WTC11 (cell line): ENCODE data around the gene CLRN3. TPM values are rescaled to one million over a fixed set of nuclear protein-coding genes. Genes with fewer than 3 reads are reported as not detected.
A peak's percentile ranks its signal among the peaks of the same experiment; 100 is the strongest.

Source experiments
- ATAC-seq: fragments of 200-7000 bp; cut with Tn5 transposase; 2 replicates; pipeline ENCODE4 v1.10.0; 2021; ENCODE audit warnings: mild to moderate bottlenecking, moderate library complexity
- CTCF ChIA-PET: fragments of 300-600 bp; sonication (Branson Sonifier 250); formaldehyde crosslinking; loops from one replicate; lab custom pipeline; 2021; ENCODE audit warnings: antibody characterized with exemption; lab: Charles Lee
- POLR2A ChIA-PET: fragments of 350-600 bp; sonication (Branson Sonifier 250); formaldehyde crosslinking; loops from one replicate; lab custom pipeline; 2021; ENCODE audit warnings: antibody characterized with exemption; lab: Charles Lee
- DNase-seq: peaks from one replicate; pipeline ENCODE4 v3.0.0; 2021; ENCODE audit warnings: low spot score
- H3K27ac Mint-ChIP-seq: 2 replicates; pipeline ENCODE4 v1.8.0; 2021; ENCODE audit warnings: mixed read lengths
- H3K27me3 Mint-ChIP-seq: 2 replicates; pipeline ENCODE4 v1.8.0; 2021; ENCODE audit warnings: low read depth, mild to moderate bottlenecking, moderate library complexity, mixed read lengths
- H3K36me3 Mint-ChIP-seq: 2 replicates; pipeline ENCODE4 v1.8.0; 2021; ENCODE audit warnings: mixed read lengths
- H3K4me1 Mint-ChIP-seq: 2 replicates; pipeline ENCODE4 v1.8.0; 2022; ENCODE audit warnings: mixed read lengths
- H3K4me3 Mint-ChIP-seq: 2 replicates; pipeline ENCODE4 v1.8.0; 2021; ENCODE audit warnings: mild to moderate bottlenecking, moderate library complexity, mixed read lengths
- H3K9me3 Mint-ChIP-seq: 2 replicates; pipeline ENCODE4 v1.8.0; 2021; ENCODE audit warnings: mixed read lengths
- EMX1 ChIP-seq: fragments of 250-450 bp; sonication (Bioruptor Pico); IDR thresholded peaks from 2 replicates; pipeline ENCODE4 v1.8.0; 2021; ENCODE audit warnings: mild to moderate bottlenecking
- ESRRA ChIP-seq: sonication (generic); formaldehyde crosslinking; IDR thresholded peaks from 2 replicates; pipeline ENCODE4 v1.8.1; 2022; ENCODE audit warnings: mild to moderate bottlenecking, missing genetic modification reagents, borderline replicate concordance
- FOXK1 ChIP-seq: sonication (generic); formaldehyde crosslinking; IDR thresholded peaks from 2 replicates; pipeline ENCODE4 v1.8.0; 2022; ENCODE audit warnings: mild to moderate bottlenecking, moderate library complexity, missing genetic modification reagents
- GTF2I ChIP-seq: fragments of 250-450 bp; sonication (Bioruptor Pico); conservative IDR thresholded peaks from 2 replicates; pipeline ENCODE4 v1.4.0; 2021; ENCODE audit warnings: mild to moderate bottlenecking
- KAT7 ChIP-seq: sonication (generic); formaldehyde crosslinking; IDR thresholded peaks from 2 replicates; pipeline ENCODE4 v1.8.1; 2023; ENCODE audit warnings: missing genetic modification reagents, mild to moderate bottlenecking, borderline replicate concordance
- NFATC4 ChIP-seq: fragments of 250-450 bp; sonication (Bioruptor Pico); IDR thresholded peaks from 2 replicates; pipeline ENCODE4 v1.9.0; 2021; ENCODE audit warnings: mild to moderate bottlenecking
- NFYB ChIP-seq: sonication (generic); formaldehyde crosslinking; conservative IDR thresholded peaks from 2 replicates; pipeline ENCODE4 v1.8.0; 2022; ENCODE audit warnings: low read depth, missing genetic modification reagents
- NR2C2 ChIP-seq: sonication (generic); formaldehyde crosslinking; IDR thresholded peaks from 2 replicates; pipeline ENCODE4 v1.8.0; 2022; ENCODE audit warnings: mild to moderate bottlenecking, missing genetic modification reagents
- OVOL2 ChIP-seq: fragments of 250-450 bp; sonication (Bioruptor Pico); IDR thresholded peaks from 2 replicates; pipeline ENCODE4 v1.9.0; 2021; ENCODE audit warnings: mild to moderate bottlenecking, borderline replicate concordance
- RORB ChIP-seq: fragments of 250-450 bp; sonication (Bioruptor Pico); IDR thresholded peaks from 2 replicates; pipeline ENCODE4 v1.9.0; 2021; ENCODE audit warnings: mild to moderate bottlenecking
- TP53 ChIP-seq: sonication (generic); formaldehyde crosslinking; IDR thresholded peaks from 2 replicates; pipeline ENCODE4 v1.8.1; 2023; ENCODE audit warnings: mild to moderate bottlenecking, missing genetic modification reagents
- ZNF138 ChIP-seq: sonication (generic); formaldehyde crosslinking; conservative IDR thresholded peaks from 2 replicates; pipeline ENCODE4 v1.8.1; 2022; ENCODE audit warnings: mild to moderate bottlenecking, moderate library complexity, missing genetic modification reagents
- ZNF232 ChIP-seq: sonication (generic); formaldehyde crosslinking; IDR thresholded peaks from 2 replicates; pipeline ENCODE4 v1.8.0; 2022; ENCODE audit warnings: mild to moderate bottlenecking, missing genetic modification reagents
- total RNA-seq: library from RNA; stranded (reverse); gene quantifications from 3 replicates; pipeline ENCODE4 v1.2.3, GENCODE V29; 2021
- TF ChIP-seq, protein P1 (sequence below): sonication (generic); formaldehyde crosslinking; conservative IDR thresholded peaks from 2 replicates; pipeline ENCODE4 v1.8.1; 2022; ENCODE audit warnings: mild to moderate bottlenecking, missing genetic modification reagents
- TF ChIP-seq, protein P2 (sequence below): sonication (generic); formaldehyde crosslinking; IDR thresholded peaks from 2 replicates; pipeline ENCODE4 v1.8.1; 2022; ENCODE audit warnings: mild to moderate bottlenecking, missing genetic modification reagents, moderate library complexity, borderline replicate concordance
- TF ChIP-seq, protein P3 (sequence below): fragments of 250-450 bp; sonication (Bioruptor Pico); IDR thresholded peaks from 2 replicates; pipeline ENCODE4 v1.8.0; 2021; ENCODE audit warnings: mild to moderate bottlenecking
- TF ChIP-seq, protein P4 (sequence below): sonication (generic); formaldehyde crosslinking; IDR thresholded peaks from 2 replicates; pipeline ENCODE4 v1.8.1; 2022; ENCODE audit warnings: low read depth, missing genetic modification reagents, borderline replicate concordance
- TF ChIP-seq, protein P5 (sequence below): sonication (generic); formaldehyde crosslinking; IDR thresholded peaks from 2 replicates; pipeline ENCODE4 v1.8.1; 2023; ENCODE audit warnings: mild to moderate bottlenecking, missing genetic modification reagents, moderate library complexity

Gene CLRN3
- total RNA-seq, 1 experiment from 2014 or later: not detected

DNA sequence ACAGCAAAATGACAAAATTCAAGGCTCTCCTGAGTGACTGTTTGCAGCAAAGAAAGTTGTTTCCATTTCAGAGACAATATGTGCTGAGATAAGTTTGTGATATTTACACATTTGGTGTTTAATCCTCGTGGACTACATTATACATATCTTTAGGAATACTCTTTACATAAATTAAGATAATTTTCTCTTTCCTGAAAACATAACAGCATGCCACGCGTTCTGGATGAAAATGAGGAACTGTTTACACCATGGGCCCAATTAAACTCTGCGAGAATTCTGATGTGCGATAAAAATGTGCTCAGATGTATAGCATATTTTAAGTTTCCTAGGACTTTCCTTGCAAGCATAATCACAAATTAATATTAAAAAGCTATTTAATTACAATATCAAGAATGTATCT lies 40.5 kb upstream of the CLRN3 start (continued):
- TF ChIP-seq, protein P1, sequence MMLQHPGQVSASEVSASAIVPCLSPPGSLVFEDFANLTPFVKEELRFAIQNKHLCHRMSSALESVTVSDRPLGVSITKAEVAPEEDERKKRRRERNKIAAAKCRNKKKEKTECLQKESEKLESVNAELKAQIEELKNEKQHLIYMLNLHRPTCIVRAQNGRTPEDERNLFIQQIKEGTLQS (CRISPR knock-in tag): no peak
- no peak for TF ChIP-seq NR2C2 (CRISPR knock-in tag)
- no peak for TF ChIP-seq EMX1

DNA sequence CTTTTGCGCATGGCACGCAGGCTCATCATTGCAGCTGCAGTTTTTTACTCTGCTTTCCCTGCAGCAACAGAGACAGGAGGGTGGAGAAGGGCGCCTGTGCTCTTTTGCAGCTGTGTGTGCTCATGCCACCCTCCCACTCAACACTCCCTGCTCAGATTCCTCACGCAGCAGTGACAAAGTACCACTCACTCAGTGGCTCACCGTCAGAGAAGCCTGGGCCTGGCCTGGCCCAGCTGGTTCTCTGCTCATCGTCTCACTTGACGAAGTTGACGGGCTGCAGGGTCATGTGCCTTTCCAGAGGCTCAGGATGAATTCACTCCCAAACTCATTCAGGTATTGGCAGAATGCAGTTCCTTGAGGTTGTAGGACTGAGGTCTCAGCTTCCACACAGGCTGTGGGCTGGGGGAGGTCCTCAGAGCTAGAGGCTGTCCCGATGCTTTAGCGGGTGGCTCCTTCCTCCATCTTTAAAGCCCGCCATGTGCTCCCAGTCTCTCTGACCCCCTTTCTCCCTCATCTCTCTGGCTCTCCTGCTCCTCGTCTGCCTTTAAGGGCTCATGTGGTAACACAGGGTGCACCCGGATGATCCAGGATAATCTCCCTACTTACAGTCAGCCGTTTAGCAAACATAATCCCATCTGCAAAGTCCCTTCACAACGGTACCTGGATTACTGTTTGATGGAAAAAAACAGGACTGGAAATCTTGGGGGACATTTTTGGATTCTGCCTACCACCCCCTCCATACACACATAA lies 40.0 kb upstream of the CLRN3 start:
- DNase-seq (no peak), ATAC-seq (no peak)
- H3K4me3 Mint-ChIP-seq: no peak overlapping the region
- H3K36me3 Mint-ChIP-seq: no peaks in the 10 kb centered on the region
- no peak for TF ChIP-seq NFATC4 (CRISPR knock-in tag)
- no peak for TF ChIP-seq TP53 (CRISPR knock-in tag)
- no peak for TF ChIP-seq NFYB
- TF ChIP-seq KAT7: no peak
- TF ChIP-seq, protein P2, sequence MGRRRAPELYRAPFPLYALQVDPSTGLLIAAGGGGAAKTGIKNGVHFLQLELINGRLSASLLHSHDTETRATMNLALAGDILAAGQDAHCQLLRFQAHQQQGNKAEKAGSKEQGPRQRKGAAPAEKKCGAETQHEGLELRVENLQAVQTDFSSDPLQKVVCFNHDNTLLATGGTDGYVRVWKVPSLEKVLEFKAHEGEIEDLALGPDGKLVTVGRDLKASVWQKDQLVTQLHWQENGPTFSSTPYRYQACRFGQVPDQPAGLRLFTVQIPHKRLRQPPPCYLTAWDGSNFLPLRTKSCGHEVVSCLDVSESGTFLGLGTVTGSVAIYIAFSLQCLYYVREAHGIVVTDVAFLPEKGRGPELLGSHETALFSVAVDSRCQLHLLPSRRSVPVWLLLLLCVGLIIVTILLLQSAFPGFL: no peak
- no peak for TF ChIP-seq FOXK1
- TF ChIP-seq ESRRA (CRISPR knock-in tag): no peak
- TF ChIP-seq, protein P3, sequence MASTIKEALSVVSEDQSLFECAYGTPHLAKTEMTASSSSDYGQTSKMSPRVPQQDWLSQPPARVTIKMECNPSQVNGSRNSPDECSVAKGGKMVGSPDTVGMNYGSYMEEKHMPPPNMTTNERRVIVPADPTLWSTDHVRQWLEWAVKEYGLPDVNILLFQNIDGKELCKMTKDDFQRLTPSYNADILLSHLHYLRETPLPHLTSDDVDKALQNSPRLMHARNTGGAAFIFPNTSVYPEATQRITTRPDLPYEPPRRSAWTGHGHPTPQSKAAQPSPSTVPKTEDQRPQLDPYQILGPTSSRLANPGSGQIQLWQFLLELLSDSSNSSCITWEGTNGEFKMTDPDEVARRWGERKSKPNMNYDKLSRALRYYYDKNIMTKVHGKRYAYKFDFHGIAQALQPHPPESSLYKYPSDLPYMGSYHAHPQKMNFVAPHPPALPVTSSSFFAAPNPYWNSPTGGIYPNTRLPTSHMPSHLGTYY (CRISPR knock-in tag): no peak
- no peak for TF ChIP-seq GTF2I
- H3K9me3 Mint-ChIP-seq: peaks cover 3% of the 10 kb centered on the region; the same call in 1 of the 2 replicates
- H3K4me1 Mint-ChIP-seq: peaks cover 19% of the 10 kb centered on the region
- H3K27ac Mint-ChIP-seq: no peak overlapping the region
- ChIA-PET CTCF (no interaction called here), POLR2A (no interaction called here)
- H3K27me3 Mint-ChIP-seq: no peaks in the 10 kb centered on the region

DNA sequence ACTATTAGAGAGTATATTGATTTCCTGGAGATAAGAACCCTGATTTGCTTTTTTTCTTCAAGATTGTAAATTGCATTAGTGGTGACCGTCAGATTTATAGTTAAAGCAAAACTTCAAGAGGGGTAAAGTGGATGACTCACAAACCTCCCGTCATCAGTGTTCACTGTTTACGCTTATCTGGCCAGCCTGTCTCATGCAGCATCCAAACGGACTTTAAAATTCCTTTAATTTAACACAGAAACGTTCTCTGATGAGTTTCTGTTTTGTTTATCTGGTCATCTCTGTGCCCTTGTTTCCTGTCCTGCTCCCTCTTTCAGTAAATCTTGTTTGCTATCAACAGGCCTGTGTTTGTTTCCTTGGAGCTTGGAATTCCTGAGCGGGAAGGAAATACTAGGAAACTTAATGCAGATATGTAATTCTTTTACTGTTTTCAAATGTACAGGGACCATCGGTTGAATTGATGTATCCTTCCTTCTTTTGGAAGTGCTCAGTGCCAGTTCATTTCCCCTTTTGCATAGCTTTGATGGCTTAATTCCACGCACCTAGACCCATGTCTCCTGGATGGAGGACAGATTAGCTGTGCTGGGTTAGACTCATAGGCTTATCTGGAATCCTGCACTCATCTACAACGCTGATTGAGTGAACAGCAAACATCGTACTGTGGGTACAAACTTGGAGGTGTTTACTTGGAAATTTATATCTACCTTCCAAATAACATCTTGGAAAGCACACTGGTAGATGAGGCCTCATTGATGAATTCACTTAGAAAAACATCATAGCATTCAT lies 35.5 kb upstream of the CLRN3 start:
- Mint-ChIP-seq H3K9me3 (peaks cover 3% of the 10 kb centered on the region; the same call in 1 of the 2 replicates), H3K4me3 (no peak overlapping the region), H3K27me3 (no peaks in the 10 kb centered on the region), H3K4me1 (peaks cover 6% of the 10 kb centered on the region; the same call in 1 of the 2 replicates), H3K36me3 (no peaks in the 10 kb centered on the region), H3K27ac (peak overlapping the region; percentile 22; the same call in 1 of the 2 replicates)
- no peak for DNase-seq
- POLR2A ChIA-PET: no interaction called here
- ATAC-seq: no peak
- CTCF ChIA-PET: interaction anchor here (1.0 to 1.2 kb wide), 3 partner anchors 11 to 83 kb away, joined by 3 to 5 read pairs (median 4); partner anchors contain the start of gene PTPRE
- TF ChIP-seq OVOL2 (CRISPR knock-in tag) (no peak), ZNF232 (no peak), RORB (CRISPR knock-in tag) (no peak), TP53 (CRISPR knock-in tag) (no peak), ZNF138 (CRISPR knock-in tag) (no peak)
- TF ChIP-seq, protein P4, sequence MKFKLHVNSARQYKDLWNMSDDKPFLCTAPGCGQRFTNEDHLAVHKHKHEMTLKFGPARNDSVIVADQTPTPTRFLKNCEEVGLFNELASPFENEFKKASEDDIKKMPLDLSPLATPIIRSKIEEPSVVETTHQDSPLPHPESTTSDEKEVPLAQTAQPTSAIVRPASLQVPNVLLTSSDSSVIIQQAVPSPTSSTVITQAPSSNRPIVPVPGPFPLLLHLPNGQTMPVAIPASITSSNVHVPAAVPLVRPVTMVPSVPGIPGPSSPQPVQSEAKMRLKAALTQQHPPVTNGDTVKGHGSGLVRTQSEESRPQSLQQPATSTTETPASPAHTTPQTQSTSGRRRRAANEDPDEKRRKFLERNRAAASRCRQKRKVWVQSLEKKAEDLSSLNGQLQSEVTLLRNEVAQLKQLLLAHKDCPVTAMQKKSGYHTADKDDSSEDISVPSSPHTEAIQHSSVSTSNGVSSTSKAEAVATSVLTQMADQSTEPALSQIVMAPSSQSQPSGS (CRISPR knock-in tag): no peak
- TF ChIP-seq, protein P5, sequence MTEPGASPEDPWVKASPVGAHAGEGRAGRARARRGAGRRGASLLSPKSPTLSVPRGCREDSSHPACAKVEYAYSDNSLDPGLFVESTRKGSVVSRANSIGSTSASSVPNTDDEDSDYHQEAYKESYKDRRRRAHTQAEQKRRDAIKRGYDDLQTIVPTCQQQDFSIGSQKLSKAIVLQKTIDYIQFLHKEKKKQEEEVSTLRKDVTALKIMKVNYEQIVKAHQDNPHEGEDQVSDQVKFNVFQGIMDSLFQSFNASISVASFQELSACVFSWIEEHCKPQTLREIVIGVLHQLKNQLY (CRISPR knock-in tag): no peak
